Measurements from ENCODE around the gene CYP24A1.

Gene CYP24A1

GRCh38 chr20:54154439-54154838, 19.3 kb downstream of the CYP24A1 start:
- WGBS, 2 experiments (ENCODE audit: insufficient coverage in 2 of 2) = 65 to 90% methylated on average over 1 to 2 of the region's 2 CpGs
- Histone ChIP-seq H3K27ac (ENCODE audit: low read depth, low read length, severe bottlenecking) (no peak overlapping the region), H3K4me1 (ENCODE audit: control insufficient read depth, insufficient read depth, low read length, poor library complexity, severe bottlenecking) (no peaks in the 10 kb centered on the region), H3K4me3 (ENCODE audit: extremely low read depth, insufficient read depth, low read length, poor library complexity, severe bottlenecking) (no peak overlapping the region), H3K9me3 (ENCODE audit: control insufficient read depth, low read length) (no peaks in the 10 kb centered on the region), H3K36me3 (ENCODE audit: control insufficient read depth, insufficient read depth, low read length) (no peaks in the 10 kb centered on the region)

- Histone ChIP-seq H3K36me3 (ENCODE audit: control insufficient read depth, insufficient read depth, low read length) (no peaks in the 10 kb centered on the region), H3K4me1 (ENCODE audit: control insufficient read depth, insufficient read depth, low read length, poor library complexity, severe bottlenecking) (no peaks in the 10 kb centered on the region), H3K4me3 (ENCODE audit: extremely low read depth, insufficient read depth, low read length, poor library complexity, severe bottlenecking) (no peak overlapping the region), H3K27ac (ENCODE audit: low read depth, low read length, severe bottlenecking) (no peak overlapping the region), H3K9me3 (ENCODE audit: control insufficient read depth, low read length) (no peaks in the 10 kb centered on the region)
- 100% methylated on average over 1 of the region's 1 CpG; no CpG with 5 or more reads in 1 of the 2 experiments for WGBS, 2 experiments (ENCODE audit: insufficient coverage in 2 of 2)
Measured at GRCh38 chr20:54153847-54154246, 19.9 kb downstream of the CYP24A1 start.

GRCh38 chr20:54153041-54153327, 20.8 kb downstream of the CYP24A1 start:
- Histone ChIP-seq H3K4me1 (ENCODE audit: control insufficient read depth, insufficient read depth, low read length, poor library complexity, severe bottlenecking) (no peaks in the 10 kb centered on the region), H3K27ac (ENCODE audit: low read depth, low read length, severe bottlenecking) (no peak overlapping the region), H3K36me3 (ENCODE audit: control insufficient read depth, insufficient read depth, low read length) (no peaks in the 10 kb centered on the region), H3K4me3 (ENCODE audit: extremely low read depth, insufficient read depth, low read length, poor library complexity, severe bottlenecking) (no peak overlapping the region), H3K9me3 (ENCODE audit: control insufficient read depth, low read length) (no peaks in the 10 kb centered on the region)
- WGBS, 2 experiments (ENCODE audit: insufficient coverage in 2 of 2) = no CpG with 5 or more reads among the region's 2 CpGs

GRCh38 chr20:54152227-54153040, 21.4 kb downstream of the CYP24A1 start:
- Histone ChIP-seq H3K27ac (ENCODE audit: low read depth, low read length, severe bottlenecking) (no peak overlapping the region), H3K36me3 (ENCODE audit: control insufficient read depth, insufficient read depth, low read length) (no peaks in the 10 kb centered on the region), H3K4me3 (ENCODE audit: extremely low read depth, insufficient read depth, low read length, poor library complexity, severe bottlenecking) (no peak overlapping the region), H3K9me3 (ENCODE audit: control insufficient read depth, low read length) (no peaks in the 10 kb centered on the region), H3K4me1 (ENCODE audit: control insufficient read depth, insufficient read depth, low read length, poor library complexity, severe bottlenecking) (no peaks in the 10 kb centered on the region)
- WGBS, 2 experiments (ENCODE audit: insufficient coverage in 2 of 2) = 84 to 90% methylated on average over 9 to 10 of the region's 10 CpGs

- no peaks in the 10 kb centered on the region for H3K4me1 ChIP-seq (ENCODE audit: control insufficient read depth, insufficient read depth, low read length, poor library complexity, severe bottlenecking)
- WGBS, 2 experiments (ENCODE audit: insufficient coverage in 2 of 2) = 95 to 96% methylated on average over 5 of the region's 12 CpGs
- no peak overlapping the region for H3K4me3 ChIP-seq (ENCODE audit: extremely low read depth, insufficient read depth, low read length, poor library complexity, severe bottlenecking)
- no peaks in the 10 kb centered on the region for H3K9me3 ChIP-seq (ENCODE audit: control insufficient read depth, low read length)
- H3K36me3 ChIP-seq (ENCODE audit: control insufficient read depth, insufficient read depth, low read length) = no peaks in the 10 kb centered on the region
- no peak overlapping the region for H3K27ac ChIP-seq (ENCODE audit: low read depth, low read length, severe bottlenecking)
Measured at GRCh38 chr20:54151511-54152226, 22.1 kb downstream of the CYP24A1 start.

GRCh38 chr20:54151075-54151439, 22.7 kb downstream of the CYP24A1 start:
- Histone ChIP-seq H3K36me3 (ENCODE audit: control insufficient read depth, insufficient read depth, low read length) (no peaks in the 10 kb centered on the region), H3K27ac (ENCODE audit: low read depth, low read length, severe bottlenecking) (no peak overlapping the region), H3K9me3 (ENCODE audit: control insufficient read depth, low read length) (no peaks in the 10 kb centered on the region), H3K4me1 (ENCODE audit: control insufficient read depth, insufficient read depth, low read length, poor library complexity, severe bottlenecking) (no peaks in the 10 kb centered on the region), H3K4me3 (ENCODE audit: extremely low read depth, insufficient read depth, low read length, poor library complexity, severe bottlenecking) (no peak overlapping the region)
- 86 to 100% methylated on average over 1 of the region's 2 CpGs for WGBS, 2 experiments (ENCODE audit: insufficient coverage in 2 of 2)

- no peak overlapping the region for H3K4me3 ChIP-seq (ENCODE audit: extremely low read depth, insufficient read depth, low read length, poor library complexity, severe bottlenecking)
- no peaks in the 10 kb centered on the region for H3K4me1 ChIP-seq (ENCODE audit: control insufficient read depth, insufficient read depth, low read length, poor library complexity, severe bottlenecking)
- H3K36me3 ChIP-seq (ENCODE audit: control insufficient read depth, insufficient read depth, low read length) = no peaks in the 10 kb centered on the region
- H3K9me3 ChIP-seq (ENCODE audit: control insufficient read depth, low read length) = no peaks in the 10 kb centered on the region
- no peak overlapping the region for H3K27ac ChIP-seq (ENCODE audit: low read depth, low read length, severe bottlenecking)
- WGBS, 2 experiments (ENCODE audit: insufficient coverage in 2 of 2) = 93 to 95% methylated on average over 3 to 5 of the region's 7 CpGs
Measured at GRCh38 chr20:54149765-54150264, 24.0 kb downstream of the CYP24A1 start.

- WGBS, 2 experiments (ENCODE audit: insufficient coverage in 2 of 2) = 17 to 74% methylated on average over 1 to 4 of the region's 7 CpGs
- Histone ChIP-seq H3K36me3 (ENCODE audit: control insufficient read depth, insufficient read depth, low read length) (no peaks in the 10 kb centered on the region), H3K4me1 (ENCODE audit: control insufficient read depth, insufficient read depth, low read length, poor library complexity, severe bottlenecking) (no peaks in the 10 kb centered on the region), H3K4me3 (ENCODE audit: extremely low read depth, insufficient read depth, low read length, poor library complexity, severe bottlenecking) (no peak overlapping the region), H3K27ac (ENCODE audit: low read depth, low read length, severe bottlenecking) (no peak overlapping the region), H3K9me3 (ENCODE audit: control insufficient read depth, low read length) (no peaks in the 10 kb centered on the region)
Measured at GRCh38 chr20:54148947-54149764, 24.6 kb downstream of the CYP24A1 start.

GRCh38 chr20:54146672-54147071, 27.1 kb downstream of the CYP24A1 start:
- Histone ChIP-seq H3K9me3 (ENCODE audit: control insufficient read depth, low read length) (no peaks in the 10 kb centered on the region), H3K36me3 (ENCODE audit: control insufficient read depth, insufficient read depth, low read length) (no peaks in the 10 kb centered on the region), H3K4me3 (ENCODE audit: extremely low read depth, insufficient read depth, low read length, poor library complexity, severe bottlenecking) (no peak overlapping the region), H3K27ac (ENCODE audit: low read depth, low read length, severe bottlenecking) (no peak overlapping the region), H3K4me1 (ENCODE audit: control insufficient read depth, insufficient read depth, low read length, poor library complexity, severe bottlenecking) (no peaks in the 10 kb centered on the region)
- no CpG with 5 or more reads among the region's 1 CpG for WGBS, 2 experiments (ENCODE audit: insufficient coverage in 2 of 2)

GRCh38 chr20:54144847-54145414, 28.9 kb downstream of the CYP24A1 start:
- WGBS, 2 experiments (ENCODE audit: insufficient coverage in 2 of 2) = 100% methylated on average over 1 of the region's 6 CpGs; no CpG with 5 or more reads in 1 of the 2 experiments
- no peaks in the 10 kb centered on the region for H3K9me3 ChIP-seq (ENCODE audit: control insufficient read depth, low read length)

More at GRCh38 chr20:54144847-54145414, 28.9 kb downstream of the CYP24A1 start:
- H3K36me3 ChIP-seq (ENCODE audit: control insufficient read depth, insufficient read depth, low read length) = no peaks in the 10 kb centered on the region
- no peak overlapping the region for H3K27ac ChIP-seq (ENCODE audit: low read depth, low read length, severe bottlenecking)
- H3K4me3 ChIP-seq (ENCODE audit: extremely low read depth, insufficient read depth, low read length, poor library complexity, severe bottlenecking) = no peak overlapping the region
- no peaks in the 10 kb centered on the region for H3K4me1 ChIP-seq (ENCODE audit: control insufficient read depth, insufficient read depth, low read length, poor library complexity, severe bottlenecking)

Measured in mesodermal cell (in vitro differentiated cells).